Stimulated activated naive CD8-positive, alpha-beta T cell treated with anti-CD3 and anti-CD28 coated beads, Interleukin-15, amount 100 ng/mL, for 72 hours (primary cell): Measurements from ENCODE around the gene NDRG2.

Experiments
- ATAC-seq: fragments of 150-1000 bp; cut with Tn5 transposase; 2 replicates; pipeline ENCODE4 v1.10.0; 2021; ENCODE audit warnings: mild to moderate bottlenecking, moderate library complexity
- DNase-seq, 2 donors: peaks; one replicate each; pipeline ENCODE4 v3.0.0; 2021 to 2022
- H3K27ac Mint-ChIP-seq, 2 donors: one replicate each; pipeline ENCODE4 v1.8.0; 2022; ENCODE audit warnings: mild to moderate bottlenecking in 2 of 2, mixed read lengths in 2 of 2, moderate library complexity in 2 of 2
- H3K27me3 Mint-ChIP-seq: one replicate; pipeline ENCODE4 v1.8.0; 2022; ENCODE audit warnings: mixed read lengths
- H3K4me1 Mint-ChIP-seq: one replicate; pipeline ENCODE4 v1.8.0; 2022; ENCODE audit warnings: mild to moderate bottlenecking, mixed read lengths
- H3K4me3 Mint-ChIP-seq, 2 donors: one replicate each; pipeline ENCODE4 v1.8.0; 2022; ENCODE audit warnings: mild to moderate bottlenecking in 2 of 2, mixed read lengths in 2 of 2, moderate library complexity in 1 of 2
- H3K9me3 Mint-ChIP-seq, 2 donors: one replicate each; pipeline ENCODE4 v1.8.0; 2022; ENCODE audit warnings: mixed read lengths in 2 of 2

The NDRG2 gene

DNA sequence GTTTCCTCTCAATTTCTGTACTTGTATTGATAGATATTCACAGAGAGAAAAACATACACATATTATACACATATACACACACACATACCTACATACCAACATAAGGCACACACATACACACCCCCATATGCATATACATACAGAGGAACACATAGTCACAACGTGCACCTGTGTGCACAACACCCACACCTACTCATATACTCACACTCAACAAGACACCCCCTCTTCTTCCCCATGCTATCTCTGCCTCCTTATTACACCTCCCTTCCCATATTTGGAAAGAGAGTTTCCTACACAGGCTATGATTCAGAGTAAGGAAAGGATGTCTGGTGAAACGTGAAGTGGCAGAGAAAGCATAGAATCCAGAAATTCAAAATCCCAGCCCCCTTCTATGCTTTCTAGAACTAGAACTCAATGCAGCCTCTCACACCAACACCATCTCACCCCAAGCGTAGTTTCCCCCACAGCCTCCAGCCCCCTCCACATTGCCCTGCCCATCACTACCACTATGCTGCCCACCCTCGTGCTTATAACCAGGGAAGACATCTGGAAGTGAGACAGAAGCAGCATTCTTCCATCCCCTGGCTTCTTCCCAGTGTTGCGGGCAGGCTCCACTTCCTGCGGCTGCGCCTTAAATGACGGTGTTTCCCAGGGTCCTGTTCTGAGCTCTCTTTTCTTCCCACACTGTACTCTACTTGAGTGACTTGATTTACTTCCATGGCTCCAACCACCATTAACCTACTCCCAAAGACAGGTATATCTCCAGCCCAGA, 35.2 kb upstream of the NDRG2 start:
- no peak for ATAC-seq
- no peak for DNase-seq
- Mint-ChIP-seq H3K4me1 (no peaks in the 10 kb centered on the region), H3K27ac (no peak overlapping the region), H3K4me3 (no peak overlapping the region), H3K9me3 (no peaks in the 10 kb centered on the region), H3K27me3 (peaks cover 36% of the 10 kb centered on the region)

DNA sequence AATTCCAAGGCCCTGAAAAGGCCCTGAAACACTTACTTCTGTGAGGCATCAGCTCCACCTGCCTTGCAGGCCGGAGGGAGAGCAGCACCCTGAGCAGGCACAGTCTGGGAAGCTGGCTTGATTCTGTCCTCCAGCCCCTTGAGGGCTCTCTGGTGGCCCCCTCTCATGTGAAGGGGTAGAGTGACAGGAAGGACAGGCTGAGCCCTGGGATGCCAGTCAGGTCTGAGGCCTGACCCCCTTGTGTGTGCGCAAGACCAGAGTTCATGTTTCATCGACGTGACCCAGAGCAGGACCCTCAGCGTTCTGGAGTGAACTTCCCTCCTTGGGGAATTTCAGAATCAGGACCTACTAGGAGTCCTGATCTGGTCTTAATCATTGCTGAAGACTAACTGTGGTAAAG, 34.0 kb upstream of the NDRG2 start:
- H3K27me3 Mint-ChIP-seq, result peaks cover 32% of the 10 kb centered on the region
- H3K4me3 Mint-ChIP-seq, result no peak overlapping the region
- H3K4me1 Mint-ChIP-seq, result peaks cover 5% of the 10 kb centered on the region

DNA sequence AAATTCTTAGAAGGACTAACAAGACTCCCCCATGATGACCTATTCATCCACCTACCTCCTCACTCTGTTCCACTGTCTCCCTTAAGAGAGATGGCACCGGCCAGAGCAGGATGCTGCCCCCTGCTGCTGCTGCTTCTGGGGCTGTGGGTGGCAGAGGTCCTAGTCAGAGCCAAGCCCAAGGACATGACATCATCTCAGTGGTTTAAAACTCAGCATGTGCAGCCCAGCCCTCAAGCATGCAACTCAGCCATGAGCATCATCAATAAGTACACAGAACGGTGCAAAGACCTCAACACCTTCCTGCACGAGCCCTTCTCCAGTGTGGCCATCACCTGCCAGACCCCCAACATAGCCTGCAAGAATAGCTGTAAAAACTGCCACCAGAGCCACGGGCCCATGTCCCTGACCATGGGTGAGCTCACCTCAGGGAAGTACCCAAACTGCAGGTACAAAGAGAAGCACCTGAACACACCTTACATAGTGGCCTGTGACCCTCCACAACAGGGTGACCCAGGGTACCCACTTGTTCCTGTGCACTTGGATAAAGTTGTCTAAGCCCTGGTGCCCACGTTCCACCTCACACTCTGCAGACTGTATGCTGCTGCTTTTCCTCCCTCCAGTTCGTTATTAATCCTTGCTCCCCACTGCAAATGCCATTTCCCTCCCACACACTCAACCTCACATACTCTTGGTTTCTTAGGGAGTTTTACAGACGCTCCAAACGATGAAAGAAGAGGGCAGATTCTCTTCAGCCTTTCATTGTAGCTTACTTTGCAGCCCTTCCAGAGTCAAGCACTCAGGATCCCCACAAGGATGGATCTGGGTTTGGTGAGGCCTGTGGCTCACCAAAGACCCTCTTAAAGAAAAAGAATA, 33.2 kb upstream of the NDRG2 start, which contains the start of gene RNASE8:
Gene RNASE8 (plus strand): TSS at position 20 of the 873 bp plus-strand sequence. CDS start 71 bp downstream, at position 91.
- H3K4me3 Mint-ChIP-seq, result no peak within 1 kb of the TSS
- peak within 1 kb of the TSS in 1 of 2 donors; percentile 47 for H3K27ac Mint-ChIP-seq
- peaks cover 6% of the 10 kb centered on the region for H3K4me1 Mint-ChIP-seq
- DNase-seq, result no peak
- H3K9me3 Mint-ChIP-seq, result no peaks in the 10 kb centered on the region
- H3K27me3 Mint-ChIP-seq, result peaks cover 24% of the 10 kb centered on the region
- peak; percentile 49 for ATAC-seq

More for the DNA sequence above, 34.0 kb upstream of the NDRG2 start:
- Mint-ChIP-seq H3K27ac (no peak overlapping the region), H3K9me3 (no peaks in the 10 kb centered on the region)
- no peak for ATAC-seq
- no peak for DNase-seq

DNA sequence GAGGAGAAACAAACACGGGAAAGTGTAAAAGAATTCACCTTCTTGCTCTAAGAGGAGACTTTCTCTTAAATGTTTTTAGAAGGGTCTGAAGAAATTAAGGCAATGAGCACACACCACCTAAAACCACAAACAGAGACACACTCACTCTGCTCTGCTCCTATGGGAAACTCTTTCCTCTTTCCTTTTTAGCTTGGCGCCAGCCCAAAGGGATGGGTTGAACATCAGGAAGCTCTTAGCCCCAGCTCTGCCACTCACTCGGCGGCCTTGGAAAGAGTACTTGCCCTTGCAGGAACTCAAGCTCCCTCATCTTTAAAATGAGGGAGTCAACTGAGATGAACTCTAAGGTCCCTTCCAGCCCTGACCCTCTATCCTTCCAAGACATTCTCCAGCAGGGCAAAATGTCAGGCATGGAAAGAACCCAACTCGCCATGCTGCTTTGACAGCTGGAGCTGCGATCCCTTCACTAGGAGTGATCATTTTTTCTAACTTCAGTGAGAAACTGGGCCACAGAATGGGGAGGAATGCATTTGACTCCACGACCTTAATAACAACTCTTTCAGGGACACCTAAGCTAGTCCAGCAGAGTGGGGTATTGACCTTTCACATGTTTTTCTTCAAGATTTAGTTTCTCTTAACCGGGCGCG, 31.8 kb upstream of the NDRG2 start:
- Mint-ChIP-seq H3K4me1 (peaks cover 6% of the 10 kb centered on the region), H3K27ac (no peak overlapping the region), H3K9me3 (no peaks in the 10 kb centered on the region), H3K4me3 (no peak overlapping the region), H3K27me3 (peaks cover 17% of the 10 kb centered on the region)
- DNase-seq (no peak), ATAC-seq (no peak)

DNA sequence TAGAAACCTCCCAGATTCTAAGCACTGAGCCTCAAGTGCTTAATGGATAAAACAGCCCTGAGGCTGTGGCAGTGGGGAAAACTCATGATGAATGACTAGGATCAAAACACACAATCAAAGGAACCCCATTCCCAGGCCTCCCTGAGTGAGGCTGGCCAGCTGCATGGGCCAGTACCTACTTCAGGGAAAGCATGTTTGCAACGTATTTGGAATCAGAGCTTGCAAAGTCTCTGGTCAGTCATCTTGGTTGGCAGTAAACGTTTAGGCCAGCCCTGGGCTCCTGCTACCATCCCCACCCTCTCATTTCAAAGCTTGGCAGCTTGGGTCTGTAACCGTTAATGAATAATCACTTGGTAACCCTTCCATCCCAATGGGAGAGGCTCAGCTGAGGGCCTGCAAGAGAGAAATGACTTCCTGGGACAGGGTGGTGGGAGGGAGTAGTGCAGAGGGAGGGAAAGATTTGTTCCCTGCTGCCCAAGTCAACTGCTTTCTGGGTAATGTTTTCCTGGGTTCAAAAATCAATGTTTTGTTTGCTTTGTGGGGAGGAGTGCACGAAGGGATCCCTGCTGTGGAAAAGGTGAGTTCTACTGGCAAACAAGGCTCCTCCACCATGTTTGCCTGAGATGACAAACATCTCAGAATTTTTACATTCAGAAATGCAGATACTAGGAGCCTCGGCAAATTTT, 30.7 kb upstream of the NDRG2 start:
- Mint-ChIP-seq H3K27me3 (peaks cover 8% of the 10 kb centered on the region), H3K9me3 (no peaks in the 10 kb centered on the region), H3K4me1 (peaks cover 6% of the 10 kb centered on the region), H3K27ac (no peak overlapping the region), H3K4me3 (no peak overlapping the region)
- DNase-seq (no peak), ATAC-seq (no peak)

DNA sequence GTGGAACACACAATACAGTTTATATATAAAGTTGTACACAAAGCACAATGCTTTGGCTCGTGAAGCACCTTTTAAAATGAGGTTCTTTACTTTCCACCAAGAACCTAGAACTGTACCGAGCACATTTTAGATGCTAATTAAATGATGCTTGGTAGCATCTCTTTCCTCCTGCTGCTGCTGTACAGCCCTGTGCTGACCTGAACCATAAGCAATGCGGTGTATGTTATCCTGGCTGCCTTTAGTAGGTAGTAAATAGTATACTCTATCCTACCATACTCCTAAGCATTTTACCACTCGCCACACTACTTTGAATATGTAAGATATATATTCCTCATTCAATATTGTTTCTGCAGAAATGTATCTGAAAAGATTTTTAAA, 29.9 kb upstream of the NDRG2 start:
- ATAC-seq (no peak), DNase-seq (no peak)
- Mint-ChIP-seq H3K27me3 (peaks cover under 1% of the 10 kb centered on the region), H3K4me3 (no peak overlapping the region), H3K27ac (no peak overlapping the region), H3K4me1 (peaks cover 6% of the 10 kb centered on the region), H3K9me3 (no peaks in the 10 kb centered on the region)

DNA sequence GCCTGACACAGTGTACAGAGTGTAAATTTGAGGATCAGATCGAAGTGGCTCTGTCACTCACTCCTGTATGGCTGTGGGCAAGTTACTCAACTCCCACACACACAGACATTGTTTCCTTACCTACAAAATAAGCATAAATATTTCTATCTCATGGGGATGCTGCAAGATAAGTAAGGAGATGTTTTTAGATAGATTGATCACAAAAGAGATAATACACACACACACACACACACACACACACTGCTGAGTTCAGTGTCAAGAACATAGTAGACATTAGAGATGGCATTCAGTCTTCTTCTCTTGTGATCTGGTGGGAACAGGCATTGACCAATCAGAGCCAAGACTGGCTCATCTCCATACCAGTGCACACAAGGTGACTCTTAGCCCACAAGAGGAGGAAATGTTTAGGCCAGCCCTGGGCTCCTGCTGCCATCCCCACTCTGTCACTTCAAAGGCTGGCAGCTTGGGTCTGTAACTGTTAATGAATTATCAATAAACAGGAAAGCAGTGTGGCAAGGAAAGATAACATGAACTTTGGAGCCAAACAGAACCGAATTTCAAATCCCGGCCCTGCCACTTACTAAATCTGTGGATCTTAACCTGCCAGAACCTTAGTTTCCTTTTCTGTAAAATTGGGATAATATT, 29.4 kb upstream of the NDRG2 start:
- H3K9me3 Mint-ChIP-seq, result no peaks in the 10 kb centered on the region
- peaks cover 6% of the 10 kb centered on the region for H3K4me1 Mint-ChIP-seq
- H3K27ac Mint-ChIP-seq, result no peak overlapping the region
- no peaks in the 10 kb centered on the region for H3K27me3 Mint-ChIP-seq
- H3K4me3 Mint-ChIP-seq, result no peak overlapping the region
- peak; percentile 54 for ATAC-seq
- DNase-seq, result no peak

DNA sequence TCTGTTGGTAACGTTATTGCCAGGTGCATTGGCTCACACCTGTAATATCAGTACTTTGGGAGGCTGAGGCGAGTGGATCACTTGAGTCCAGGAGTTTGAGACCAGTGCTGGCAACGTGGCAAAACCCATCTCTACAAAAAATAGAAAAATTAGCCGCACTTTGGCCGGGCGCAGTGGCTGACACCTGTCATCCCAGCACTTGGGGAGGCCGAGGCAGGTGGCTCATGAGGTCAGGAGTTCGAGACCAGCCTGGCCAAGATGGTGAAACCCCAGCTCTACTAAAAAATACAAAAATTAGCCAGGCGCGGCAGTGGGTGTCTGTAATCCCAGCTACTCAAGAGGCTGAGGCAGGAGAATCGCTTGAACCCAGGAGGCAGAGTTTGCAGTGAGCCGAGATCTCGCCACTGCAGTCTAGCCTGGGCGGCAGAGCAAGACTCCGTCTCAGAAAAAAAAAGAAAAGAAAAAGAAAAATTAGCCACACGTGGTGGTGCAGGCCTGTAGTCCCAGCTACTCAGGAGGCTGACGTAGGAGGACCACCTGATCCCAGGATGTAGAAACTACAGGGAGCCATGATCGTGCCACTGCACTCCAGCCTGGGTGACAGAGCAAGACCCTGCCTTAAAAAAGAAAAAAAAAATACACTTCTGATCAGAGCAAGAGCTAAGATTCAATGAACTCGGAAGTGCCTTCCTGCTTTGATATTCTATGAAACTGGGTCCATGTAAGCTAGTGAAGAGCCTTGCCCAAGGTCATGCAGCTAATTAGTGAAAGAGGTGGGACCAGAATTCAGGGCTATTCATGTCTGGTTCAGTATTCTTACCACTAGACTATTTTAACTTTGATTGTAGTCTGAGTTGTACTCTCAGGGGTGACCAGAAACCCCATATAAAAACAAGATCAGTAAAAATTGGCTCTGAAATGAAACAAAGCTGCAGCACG, 28.6 kb upstream of the NDRG2 start:
- H3K9me3 Mint-ChIP-seq, result no peaks in the 10 kb centered on the region
- no peaks in the 10 kb centered on the region for H3K27me3 Mint-ChIP-seq
- no peak overlapping the region for H3K4me3 Mint-ChIP-seq
- peaks cover 6% of the 10 kb centered on the region for H3K4me1 Mint-ChIP-seq
- ATAC-seq (no peak), DNase-seq (no peak)
- H3K27ac Mint-ChIP-seq, result no peak overlapping the region

DNA sequence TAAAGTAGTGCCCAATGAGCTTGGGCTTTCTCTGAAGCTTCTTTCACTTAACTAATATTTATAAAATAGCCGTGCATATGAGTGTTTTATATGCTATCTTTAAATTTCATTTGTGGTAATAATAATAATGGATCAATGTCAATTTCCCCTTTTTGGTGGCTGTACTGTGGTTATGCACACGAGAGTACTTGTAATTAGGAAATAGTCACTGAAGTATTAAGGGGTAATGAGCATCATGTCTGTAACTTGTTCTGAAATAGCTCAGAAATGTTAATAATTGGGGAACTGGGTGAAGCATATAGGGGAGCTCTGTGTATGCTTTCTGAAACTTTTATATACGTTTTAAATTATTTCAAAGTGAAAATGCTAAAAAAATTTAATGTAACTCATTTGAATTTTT, 25.7 kb upstream of the NDRG2 start:
- Mint-ChIP-seq H3K27me3 (no peaks in the 10 kb centered on the region), H3K9me3 (no peaks in the 10 kb centered on the region), H3K4me1 (peaks cover 6% of the 10 kb centered on the region), H3K4me3 (no peak overlapping the region), H3K27ac (no peak overlapping the region)
- DNase-seq (no peak), ATAC-seq (no peak)

DNA sequence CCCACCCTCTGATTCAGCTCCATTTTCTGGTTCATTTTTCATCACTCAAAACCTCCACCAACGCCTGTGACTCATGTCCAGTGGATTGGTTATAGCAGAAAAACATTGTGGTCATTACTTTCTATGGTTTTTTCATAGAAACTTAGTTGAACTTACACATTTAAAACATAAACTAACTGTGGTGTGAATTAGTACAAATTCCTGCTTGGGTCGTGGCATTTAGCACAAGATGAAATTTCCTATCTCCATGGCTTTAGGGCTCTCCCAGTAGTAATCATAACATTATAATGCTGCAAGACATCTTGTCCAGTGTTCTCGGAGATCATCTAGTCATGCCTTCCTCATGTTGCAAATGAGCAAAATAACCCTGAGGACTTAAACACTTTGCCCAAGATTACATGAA, 24.4 kb upstream of the NDRG2 start:
- Mint-ChIP-seq H3K4me1 (peaks cover 4% of the 10 kb centered on the region), H3K4me3 (no peak overlapping the region), H3K27ac (no peak overlapping the region), H3K27me3 (peaks cover 11% of the 10 kb centered on the region), H3K9me3 (no peaks in the 10 kb centered on the region)
- no peak for DNase-seq
- no peak for ATAC-seq

DNA sequence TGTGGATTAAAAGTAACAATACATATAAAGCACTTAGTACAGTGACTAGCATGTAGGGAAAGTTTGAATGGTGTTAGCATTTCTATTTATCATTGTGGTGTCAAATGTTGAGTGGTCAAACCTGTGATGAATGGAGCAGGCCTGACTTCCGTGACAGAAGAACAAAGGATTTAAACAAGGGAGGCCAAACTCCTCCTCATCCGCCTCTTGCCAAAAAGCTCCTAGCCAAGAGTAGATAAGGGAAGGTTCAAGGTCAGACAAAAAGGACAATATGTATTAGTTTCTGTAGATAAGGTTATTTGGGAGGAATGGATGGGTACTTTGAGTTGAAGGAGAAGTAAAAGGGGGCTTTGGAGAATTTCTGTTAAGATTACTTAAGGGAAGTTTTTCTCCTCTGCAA, 23.8 kb upstream of the NDRG2 start:
- no peak overlapping the region for H3K4me3 Mint-ChIP-seq
- H3K4me1 Mint-ChIP-seq, result no peaks in the 10 kb centered on the region
- ATAC-seq, result no peak
- peaks cover 11% of the 10 kb centered on the region for H3K27me3 Mint-ChIP-seq
- DNase-seq, result no peak
- no peak overlapping the region for H3K27ac Mint-ChIP-seq
- no peaks in the 10 kb centered on the region for H3K9me3 Mint-ChIP-seq

DNA sequence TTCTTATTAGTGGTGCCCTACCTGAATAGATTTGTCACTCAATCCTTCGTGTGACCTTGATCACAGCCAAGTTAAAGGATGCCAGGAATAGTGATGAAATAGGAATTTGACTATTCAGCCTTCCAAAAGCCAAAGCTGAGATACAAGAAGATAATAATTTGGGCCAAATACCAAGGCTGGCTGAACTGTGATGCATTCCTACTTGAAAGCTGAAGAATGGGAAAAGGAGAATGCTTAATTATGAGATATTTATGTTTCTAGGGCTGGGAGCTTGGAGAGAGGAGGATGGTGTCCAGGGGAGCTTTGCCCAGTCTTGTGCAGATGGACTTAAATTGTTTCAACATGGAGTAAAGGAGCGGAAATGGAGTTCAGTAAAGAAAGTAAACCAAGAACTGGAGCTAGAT, 22.5 kb upstream of the NDRG2 start:
- Mint-ChIP-seq H3K4me3 (no peak overlapping the region), H3K9me3 (no peaks in the 10 kb centered on the region), H3K27me3 (peaks cover 17% of the 10 kb centered on the region), H3K27ac (peak overlapping the region in 1 of 2 donors; percentile 5), H3K4me1 (no peaks in the 10 kb centered on the region)
- no peak for ATAC-seq
- no peak for DNase-seq

DNA sequence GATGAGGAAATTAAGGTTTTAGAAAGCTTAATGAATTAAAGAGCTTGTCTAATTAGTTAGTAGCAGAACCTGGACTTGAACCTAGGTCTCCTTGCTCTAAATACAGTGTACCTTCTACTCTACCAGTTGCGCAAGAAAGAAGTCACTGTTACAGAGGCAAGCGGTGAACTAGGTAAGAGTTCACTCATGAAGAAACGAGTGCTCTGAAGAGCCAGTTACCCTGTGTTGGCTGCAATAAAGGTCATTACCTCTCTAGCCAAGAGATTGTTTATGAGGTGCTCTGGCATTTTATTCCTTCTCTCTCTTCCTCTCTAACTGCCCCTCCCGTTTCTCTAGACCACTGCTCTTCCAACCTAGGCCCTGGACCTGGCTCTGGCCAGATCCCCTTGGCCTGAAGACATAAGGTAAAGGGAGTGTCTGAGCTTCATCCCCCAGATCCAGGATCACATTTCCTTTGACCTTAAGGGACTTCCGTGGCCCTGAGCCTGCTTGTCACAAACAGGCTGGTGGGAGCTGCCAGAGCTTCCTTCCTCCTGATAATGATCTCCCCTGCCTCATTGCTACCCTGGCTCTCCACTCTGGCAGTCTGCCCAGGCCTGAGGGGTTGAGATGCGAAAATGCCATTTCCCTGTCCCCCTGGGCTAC, 19.2 kb upstream of the NDRG2 start:
- Mint-ChIP-seq H3K9me3 (no peaks in the 10 kb centered on the region), H3K27ac (no peak overlapping the region), H3K27me3 (peaks cover 22% of the 10 kb centered on the region), H3K4me3 (no peak overlapping the region), H3K4me1 (no peaks in the 10 kb centered on the region)
- DNase-seq, result no peak
- no peak for ATAC-seq
